T-cell (primary cell): ENCODE data around the gene ZFYVE19. TPM values are rescaled to one million over a fixed set of nuclear protein-coding genes. Genes with fewer than 3 reads are reported as not detected.

Source experiments
- ATAC-seq, 4 experiments: fragments of 200-7000 bp in 3 of 4; fragments of 150-1000 bp in 1 of 4; cut with Tn5 transposase; replicated peaks in 1 of 4; 1 replicate in 3 of 4; 2 replicates in 1 of 4; pipeline ENCODE4 v1.10.0; 2021; ENCODE audit warnings: moderate library complexity in 3 of 4, mild to moderate bottlenecking in 2 of 4, moderate number of reproducible peaks in 1 of 4
- CTCF ChIA-PET, 2 donors: fragments of 300-600 bp; sonication (Branson Sonifier 250); formaldehyde crosslinking; loops; one replicate each; lab custom pipeline; 2022; ENCODE audit warnings: antibody characterized with exemption in 2 of 2; lab: Charles Lee
- POLR2A ChIA-PET, 2 donors: fragments of 300-600 bp; sonication (Branson Sonifier 250); formaldehyde crosslinking; loops; one replicate each; lab custom pipeline; 2022; ENCODE audit warnings: antibody characterized with exemption in 2 of 2; lab: Charles Lee
- DNase-seq, 35 experiments: peaks; one replicate each; pipeline versions ENCODE4 v3.0.0 to v3.0.0-alpha.2; 2013 to 2023
- H3K27ac ChIP-seq: one replicate; pipeline ENCODE4 v1.5.1; 2013; ENCODE audit warnings: low read length
- H3K27me3 ChIP-seq, 2 experiments: replicated peaks in 1 of 2; 1 replicate in 1 of 2; 2 replicates in 1 of 2; pipeline versions ENCODE4 v1.6.1 to v1.7.0; 2013; ENCODE audit warnings: low read length in 1 of 2, mixed read lengths in 1 of 2; ENCODE audit not compliant: control insufficient read depth in 2 of 2, insufficient read depth in 2 of 2; ENCODE audit errors: extremely low read depth in 1 of 2
- H3K36me3 ChIP-seq, 2 donors: 1 replicate in 1 of 2; 2 replicates in 1 of 2; pipeline versions ENCODE4 v1.6.1 to v1.7.0; 2013; ENCODE audit warnings: low read length in 1 of 2; ENCODE audit not compliant: control insufficient read depth in 2 of 2, insufficient read depth in 1 of 2; ENCODE audit errors: extremely low read depth in 1 of 2
- H3K4me1 ChIP-seq, 2 experiments: 1 replicate in 1 of 2; 2 replicates in 1 of 2; pipeline versions ENCODE4 v1.6.1 to v1.7.0; 2013; ENCODE audit warnings: low read length in 2 of 2, mixed read lengths in 1 of 2; ENCODE audit not compliant: insufficient read depth in 2 of 2, control insufficient read depth in 1 of 2; ENCODE audit errors: extremely low read depth in 1 of 2
- H3K4me3 ChIP-seq, 2 donors: 1 replicate in 1 of 2; 2 replicates in 1 of 2; pipeline versions ENCODE4 v1.5.1 to v1.7.0; 2013; ENCODE audit warnings: mild to moderate bottlenecking in 2 of 2, low read length in 1 of 2, moderate library complexity in 1 of 2; ENCODE audit not compliant: control insufficient read depth in 1 of 2; ENCODE audit errors: extremely low read depth in 1 of 2
- H3K9me3 ChIP-seq: 2 replicates; pipeline ENCODE4 v1.7.0; 2013
- H3K27ac Mint-ChIP-seq, 2 donors: one replicate each; pipeline ENCODE4 v1.8.0; 2020 to 2021; ENCODE audit warnings: mild to moderate bottlenecking in 2 of 2, mixed read lengths in 2 of 2
- H3K27me3 Mint-ChIP-seq, 2 donors: one replicate each; pipeline ENCODE4 v1.8.0; 2021 to 2022; ENCODE audit warnings: mixed read lengths in 2 of 2
- H3K36me3 Mint-ChIP-seq: one replicate; pipeline ENCODE4 v1.8.0; 2021; ENCODE audit warnings: mixed read lengths
- H3K4me1 Mint-ChIP-seq, 3 donors: one replicate each; pipeline ENCODE4 v1.8.0; 2020 to 2022; ENCODE audit warnings: mixed read lengths in 3 of 3, mild to moderate bottlenecking in 1 of 3
- H3K4me3 Mint-ChIP-seq, 3 donors: one replicate each; pipeline ENCODE4 v1.8.0; 2020 to 2022; ENCODE audit warnings: mild to moderate bottlenecking in 3 of 3, mixed read lengths in 3 of 3, moderate library complexity in 3 of 3
- H3K9me3 Mint-ChIP-seq, 3 donors: one replicate each; pipeline ENCODE4 v1.8.0; 2020 to 2022; ENCODE audit warnings: mixed read lengths in 3 of 3
- WGBS: methylation state at CpG from one replicate; pipeline ENCODE4 v1.1.5; 2013; ENCODE audit warnings: missing lambda C conversion rate; ENCODE audit not compliant: insufficient coverage; 5-methylcytosine and 5-hydroxymethylcytosine counted together
- total RNA-seq, 35 experiments: library from RNA in 6 of 35; stranded (reverse) in 6 of 35; fragments of 120-200 nt in 1 of 35; gene quantifications; one replicate each; pipeline versions ENCODE4 v1.2.1 to v1.2.4 and lab custom pipeline; 2013 to 2026

ZFYVE19 gene
- total RNA-seq, 5 donors from 2014 or later (not counting 1 experiment from before 2014, with no cell fraction given), result 20.0 to 38.9 (median 30.8) TPM

DNA sequence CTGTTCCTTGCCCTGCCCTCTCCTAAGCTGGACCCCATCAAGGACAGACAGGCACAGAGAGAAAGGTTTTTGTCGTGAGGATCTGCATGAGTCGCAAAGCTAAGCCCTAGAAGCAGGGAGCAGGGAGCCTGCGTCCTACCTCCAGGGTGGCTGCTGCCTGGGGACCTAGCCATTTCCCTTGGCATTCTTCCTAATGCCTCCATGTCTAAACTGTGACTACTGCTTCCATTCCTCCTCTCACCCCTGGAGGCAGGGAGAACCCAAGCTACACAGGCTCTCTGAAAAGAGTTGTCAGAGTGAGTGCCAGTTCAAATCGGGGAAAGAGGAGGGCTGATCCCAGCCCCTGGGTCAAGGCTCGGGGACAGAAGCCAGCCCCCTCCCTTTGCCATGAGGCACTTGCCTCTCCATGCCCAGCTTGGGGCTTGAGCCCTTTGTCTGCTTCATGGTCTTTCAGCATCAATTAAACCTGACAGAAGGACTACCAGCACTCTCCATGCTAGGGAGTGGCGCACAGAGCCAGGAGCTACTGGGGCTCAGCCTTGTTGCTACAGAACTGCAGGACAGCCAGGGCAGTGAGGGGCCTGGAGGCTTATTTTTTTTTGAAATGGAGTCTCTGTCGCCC is 40.6 kb upstream of the ZFYVE19 start:
- peak overlapping the region; percentile 93 for H3K27ac Mint-ChIP-seq
- H3K36me3 Mint-ChIP-seq, result peaks cover 6% of the 10 kb centered on the region
- H3K4me1 Mint-ChIP-seq, result peaks cover 45 to 55% (median 52%) of the 10 kb centered on the region in 3 donors
- no peak overlapping the region for H3K27ac ChIP-seq
- peaks cover 0 to 9% of the 10 kb centered on the region in 2 donors for H3K36me3 ChIP-seq
- ChIA-PET CTCF (interaction anchor here (0.5 to 1.3 kb wide), 3 partner anchors 20 to 177 kb away, joined by 3 to 5 read pairs (median 3); no protein-coding TSS in a partner anchor), POLR2A (no interaction called here)
- peak overlapping the region in 2 of 3 donors; percentile 12 to 21 for H3K4me3 Mint-ChIP-seq
- no peak overlapping the region for H3K4me3 ChIP-seq
- H3K4me1 ChIP-seq, result peaks cover 17 to 58% of the 10 kb centered on the region in 2 experiments
- DNase-seq (no peak), ATAC-seq (no peak)
- no peaks in the 10 kb centered on the region for H3K27me3 ChIP-seq
- H3K27me3 Mint-ChIP-seq, result no peaks in the 10 kb centered on the region
- no peaks in the 10 kb centered on the region for H3K9me3 Mint-ChIP-seq
- H3K9me3 ChIP-seq, result no peaks in the 10 kb centered on the region
- 98% methylated on average over 6 of the region's 7 CpGs for WGBS

DNA sequence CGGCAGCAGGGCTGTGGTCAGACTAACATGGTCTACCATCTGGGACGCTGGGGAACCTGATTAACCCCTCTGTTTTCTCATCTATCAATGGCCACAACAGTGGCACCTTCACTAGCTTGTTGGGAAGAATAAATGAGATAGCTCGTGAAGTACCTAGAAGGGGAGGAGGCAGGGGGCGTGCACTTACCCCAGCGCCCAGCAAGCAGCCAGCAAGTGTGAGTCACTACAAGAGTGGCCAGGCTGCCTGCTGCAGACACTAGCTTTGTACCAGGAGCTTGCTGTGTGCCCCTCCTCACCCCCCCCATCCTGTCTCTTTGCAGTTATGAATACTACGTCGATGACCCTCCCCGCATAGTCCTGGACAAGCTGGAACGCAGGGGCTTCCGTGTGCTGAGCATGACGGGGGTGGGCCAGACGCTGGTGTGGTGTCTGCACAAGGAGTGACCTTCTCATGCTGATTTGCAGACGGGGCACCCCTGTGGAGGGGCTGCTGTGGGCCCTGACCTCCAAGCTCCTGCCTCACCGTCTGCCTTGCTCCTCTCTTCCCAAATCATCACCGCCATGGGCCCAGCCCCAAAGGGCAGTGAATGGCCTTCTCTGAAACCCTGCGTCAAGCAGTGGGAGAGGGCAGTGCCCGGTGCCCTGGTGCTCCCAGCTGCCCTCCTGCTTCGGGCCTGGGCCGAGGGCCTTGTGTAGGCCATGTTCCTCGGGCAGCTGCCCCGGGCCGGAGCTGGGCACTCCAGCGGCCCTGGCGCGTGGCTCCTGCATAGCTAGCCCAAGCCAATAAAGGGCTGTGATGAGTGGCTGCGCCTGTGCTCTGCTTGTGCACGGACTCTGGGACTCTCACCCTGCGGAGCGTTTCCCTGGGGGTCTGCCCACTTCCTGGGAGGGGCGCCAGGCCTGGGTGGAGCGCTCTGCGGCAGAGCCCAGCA is 39.7 kb upstream of the ZFYVE19 start:
- H3K9me3 ChIP-seq, result no peaks in the 10 kb centered on the region
- POLR2A ChIA-PET, result no interaction called here
- peaks cover 17 to 58% of the 10 kb centered on the region in 2 experiments for H3K4me1 ChIP-seq
- no peak overlapping the region for H3K4me3 ChIP-seq
- ATAC-seq, result no peak
- H3K9me3 Mint-ChIP-seq, result no peaks in the 10 kb centered on the region
- CTCF ChIA-PET, result interaction anchor here in 1 of 2 donors (1.3 kb wide), 1 partner anchor 15 kb away, joined by 3 read pairs; no protein-coding TSS in a partner anchor
- peaks cover 0 to 16% of the 10 kb centered on the region in 2 donors for H3K36me3 ChIP-seq
- no peak overlapping the region for H3K4me3 Mint-ChIP-seq
- 89% methylated on average over 17 of the region's 32 CpGs for whole genome bisulfite sequencing
- H3K27me3 Mint-ChIP-seq, result no peaks in the 10 kb centered on the region
- peak overlapping the region in 1 of 2 donors; percentile 93 for H3K27ac Mint-ChIP-seq
- H3K27ac ChIP-seq, result no peak overlapping the region
- peaks cover 6% of the 10 kb centered on the region for H3K36me3 Mint-ChIP-seq
- no peak for DNase-seq
- no peaks in the 10 kb centered on the region for H3K27me3 ChIP-seq
- H3K4me1 Mint-ChIP-seq, result peaks cover 45 to 55% (median 52%) of the 10 kb centered on the region in 3 donors

DNA sequence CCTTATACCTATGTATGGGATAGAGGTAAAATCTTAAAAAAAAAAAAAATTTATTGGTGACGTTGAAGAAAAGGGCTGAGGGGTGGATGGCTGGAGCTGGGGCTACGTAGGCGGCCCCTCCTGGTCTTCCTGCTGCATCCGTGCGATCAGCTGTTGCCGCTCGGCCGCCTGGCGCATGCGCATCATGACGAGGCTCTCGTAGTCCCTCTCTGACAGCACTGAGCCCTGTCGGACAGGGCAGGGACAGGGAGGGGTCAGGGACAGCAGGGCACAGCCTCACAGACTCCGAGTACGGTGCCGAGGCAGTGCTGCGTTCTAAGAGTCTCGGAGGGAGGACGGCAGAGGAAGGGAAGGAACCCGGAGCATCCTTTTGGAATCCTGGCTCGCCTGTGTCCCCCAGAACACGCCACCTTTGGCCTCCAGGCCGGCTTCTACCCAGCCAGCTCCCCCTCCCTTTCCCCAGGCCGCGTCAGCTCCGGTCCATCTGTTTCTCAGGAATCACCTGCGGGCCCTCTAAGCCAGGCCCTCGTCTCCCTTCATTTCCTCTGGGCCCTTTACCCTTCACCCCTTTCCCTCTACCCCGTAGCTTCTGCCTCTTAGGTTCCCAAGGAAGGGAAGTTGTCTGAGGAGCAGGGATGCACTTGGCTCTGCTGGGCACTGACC is 38.9 kb upstream of the ZFYVE19 start:
- 97% methylated on average over 19 of the region's 29 CpGs for WGBS
- ChIA-PET POLR2A (no interaction called here), CTCF (interaction anchor here in 1 of 2 donors (1.3 to 1.8 kb wide), 2 partner anchors 9 to 15 kb away, joined by 3 to 4 read pairs; no protein-coding TSS in a partner anchor)
- Histone ChIP-seq H3K4me3 (no peak overlapping the region), H3K27ac (peak overlapping the region; percentile 5), H3K4me1 (peaks cover 17 to 54% of the 10 kb centered on the region in 2 experiments), H3K27me3 (no peaks in the 10 kb centered on the region), H3K9me3 (no peaks in the 10 kb centered on the region), H3K36me3 (peaks cover 0 to 22% of the 10 kb centered on the region in 2 donors)
- Mint-ChIP-seq H3K27me3 (no peaks in the 10 kb centered on the region), H3K27ac (peak overlapping the region; percentile 87 to 94), H3K4me1 (peaks cover 44 to 49% (median 49%) of the 10 kb centered on the region in 3 donors), H3K36me3 (peaks cover 6% of the 10 kb centered on the region), H3K4me3 (no peak overlapping the region), H3K9me3 (no peaks in the 10 kb centered on the region)
- ATAC-seq, result no peak
- DNase-seq, result no peak

DNA sequence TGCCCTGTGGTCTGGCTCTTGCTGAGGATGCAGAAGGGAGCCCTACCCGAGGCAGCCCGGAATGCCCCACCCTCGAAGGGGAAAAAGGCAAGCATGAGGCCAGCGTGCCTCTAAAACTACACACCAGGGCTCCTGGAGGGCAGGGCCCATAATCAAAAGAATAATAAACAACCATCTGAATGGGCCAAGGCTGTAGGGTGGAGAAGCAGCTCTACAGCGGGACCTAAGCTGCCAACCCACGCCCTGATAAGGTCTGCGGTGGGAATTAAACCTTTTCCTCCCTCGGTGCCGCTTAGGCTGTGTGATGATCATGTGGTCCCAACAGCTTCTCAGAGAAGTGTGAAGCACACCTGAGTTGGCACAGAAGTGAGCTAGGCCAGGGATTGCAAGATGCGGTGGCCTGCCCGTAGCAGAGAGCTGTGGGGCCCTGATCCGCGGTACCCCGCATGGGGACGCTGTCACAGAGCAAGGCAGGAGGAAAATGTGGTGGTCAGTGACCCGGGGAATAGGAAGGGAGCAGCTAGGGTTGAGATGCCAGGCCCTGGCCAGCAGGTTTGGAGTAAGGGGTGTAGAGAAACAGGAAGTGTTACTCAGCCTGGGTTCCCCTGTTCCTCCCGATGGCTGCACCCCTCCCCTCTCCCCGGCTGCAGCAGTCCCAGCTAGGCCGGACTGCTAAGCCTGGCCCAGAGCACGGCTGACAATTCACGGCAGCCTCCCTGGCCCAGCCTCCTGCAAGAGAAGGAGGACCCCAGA is 38.2 kb upstream of the ZFYVE19 start:
- H3K4me3 ChIP-seq, result peak overlapping the region in 1 of 2 donors; percentile 11
- no peaks in the 10 kb centered on the region for H3K27me3 ChIP-seq
- WGBS, result 85% methylated on average over 16 of the region's 21 CpGs
- peaks cover 37 to 43% (median 41%) of the 10 kb centered on the region in 3 donors for H3K4me1 Mint-ChIP-seq
- H3K9me3 ChIP-seq, result no peaks in the 10 kb centered on the region
- DNase-seq (peak in 3 of 35 experiments; percentile 7 to 16 (median 10)), ATAC-seq (peak in 2 of 4 experiments; percentile 1 to 5)
- peak overlapping the region; percentile 87 to 94 for H3K27ac Mint-ChIP-seq
- ChIA-PET CTCF (interaction anchor here (0.6 to 1.8 kb wide), 5 partner anchors 9 to 58 kb away, joined by 3 to 6 read pairs (median 4); no protein-coding TSS in a partner anchor), POLR2A (no interaction called here)
- peak overlapping the region; percentile 57 for H3K27ac ChIP-seq
- peak overlapping the region in 2 of 3 donors; percentile 49 to 58 for H3K4me3 Mint-ChIP-seq
- no peaks in the 10 kb centered on the region for H3K27me3 Mint-ChIP-seq
- peaks cover 16 to 46% of the 10 kb centered on the region in 2 experiments for H3K4me1 ChIP-seq
- no peaks in the 10 kb centered on the region for H3K9me3 Mint-ChIP-seq
- H3K36me3 Mint-ChIP-seq, result peaks cover 6% of the 10 kb centered on the region
- peaks cover 0 to 25% of the 10 kb centered on the region in 2 donors for H3K36me3 ChIP-seq

- WGBS, result 49% methylated on average over 17 of the region's 28 CpGs
- H3K36me3 Mint-ChIP-seq, result peaks cover 9% of the 10 kb centered on the region
- POLR2A ChIA-PET, result no interaction called here
- peak within 1 kb of the TSS; percentile 57 for H3K27ac ChIP-seq
- peak within 1 kb of the TSS; percentile 87 to 94 for H3K27ac Mint-ChIP-seq
- H3K9me3 ChIP-seq, result no peaks in the 10 kb centered on the region
- H3K4me1 ChIP-seq, result peaks cover 16 to 40% of the 10 kb centered on the region in 2 experiments
- H3K36me3 ChIP-seq, result peaks cover 0 to 32% of the 10 kb centered on the region in 2 donors
- CTCF ChIA-PET, result interaction anchor here (0.6 to 1.8 kb wide), 6 partner anchors 8 to 92 kb away, joined by 3 to 6 read pairs (median 4); no protein-coding TSS in a partner anchor
- H3K9me3 Mint-ChIP-seq, result no peaks in the 10 kb centered on the region
- no peaks in the 10 kb centered on the region for H3K27me3 ChIP-seq
- peak in 27 of 35 experiments; percentile 16 to 70 (median 45) for DNase-seq
- H3K4me1 Mint-ChIP-seq, result peaks cover 34 to 40% (median 38%) of the 10 kb centered on the region in 3 donors
- peak within 1 kb of the TSS in 1 of 2 donors; percentile 11 for H3K4me3 ChIP-seq
- ATAC-seq, result peak; percentile 50 to 77 (median 74)
- H3K4me3 Mint-ChIP-seq, result peak within 1 kb of the TSS; percentile 0 to 58 (median 49)
- H3K27me3 Mint-ChIP-seq, result no peaks in the 10 kb centered on the region
Observed at GRCh38 chr15:40769274-40770146, 37.4 kb upstream of the ZFYVE19 start, which contains the start of gene C15orf62. TSS of gene C15orf62 (plus strand) at chr15:40769980. CDS start at chr15:40770496, 516 bp downstream.
